HCT116 (cell line): ENCODE results near the gene ESRRB. TPM values are rescaled to one million over a fixed set of nuclear protein-coding genes. Genes with fewer than 3 reads are reported as not detected.

ENCODE experiments used
- ATAC-seq: fragments of 200-7000 bp; cut with Tn5 transposase; 2 replicates; pipeline ENCODE4 v1.9.1; 2020; ENCODE audit warnings: mild to moderate bottlenecking, moderate library complexity
- BruUV-seq: library from RNA; stranded (reverse); fragments of 400-500 nt; replicated peaks from 2 replicates; lab custom pipeline; 2021; lab: Mats Ljungman, UMichigan
- CTCF ChIA-PET: fragments of 300-600 bp; sonication (Branson Sonifier 250); formaldehyde crosslinking; loops from one replicate; lab custom pipeline; 2021; ENCODE audit warnings: antibody characterized with exemption; lab: Charles Lee
- POLR2A ChIA-PET: fragments of 300-600, 350-600 bp; sonication (Branson Sonifier 250); formaldehyde crosslinking; loops from one replicate; lab custom pipeline; 2021; ENCODE audit warnings: antibody characterized with exemption; lab: Charles Lee
- RAD21 ChIA-PET, 2 experiments: fragments of 300-600 bp; sonication (Branson Sonifier 250); formaldehyde crosslinking; loops; one replicate each; lab custom pipeline; 2023; ENCODE audit warnings: low total read pairs in 2 of 2; ENCODE audit not compliant: uncharacterized antibody in 2 of 2, unreplicated experiment in 2 of 2, low non-redundant PET in 1 of 2; lab: Charles Lee
- DNase-seq: peaks from one replicate; pipeline ENCODE4 v3.0.0-alpha.2; 2010; ENCODE audit warnings: low read depth, low spot score
- H2AFZ ChIP-seq: fragments of 200-600 bp; shearing (Covaris generic), sonication (generic); 2 replicates; pipeline ENCODE4 v1.6.1; 2017; ENCODE audit warnings: low read depth, mixed run types, mixed read lengths, antibody characterized with exemption, low read length; ENCODE audit not compliant: poor library complexity, severe bottlenecking
- H3K27ac ChIP-seq: 2 replicates; pipeline ENCODE4 v1.5.1; 2012; ENCODE audit warnings: low read depth, low read length
- H3K27me3 ChIP-seq: fragments of 200-600 bp; sonication (generic); 2 replicates; pipeline ENCODE4 v1.6.1; 2016; ENCODE audit warnings: mixed run types, low read length, mixed read lengths; ENCODE audit not compliant: insufficient read depth
- H3K36me3 ChIP-seq, 2 experiments: fragments of 200-500 bp in 1 of 2; fragments of 200-600 bp in 1 of 2; sonication (Bioruptor generic) in 1 of 2; sonication (generic) in 1 of 2; 2 replicates each; pipeline versions ENCODE4 v1.5.1 to v1.6.1; 2014 to 2016; ENCODE audit warnings: low read length in 2 of 2, inconsistent platforms in 1 of 2, mixed read lengths in 1 of 2, mixed run types in 1 of 2; ENCODE audit not compliant: insufficient read depth in 2 of 2, control insufficient read depth in 1 of 2
- H3K4me1 ChIP-seq, 2 experiments: fragments of 200-600 bp in 1 of 2; sonication (generic) in 1 of 2; 2 replicates each; pipeline versions ENCODE4 v1.5.1 to v1.6.1; 2012 to 2017; ENCODE audit warnings: low read length in 2 of 2, inconsistent platforms in 1 of 2, mild to moderate bottlenecking in 1 of 2, mixed read lengths in 1 of 2, mixed run types in 1 of 2, moderate library complexity in 1 of 2; ENCODE audit not compliant: insufficient read depth in 2 of 2, control insufficient read depth in 1 of 2
- H3K4me2 ChIP-seq: fragments of 200-600 bp; sonication (generic); 2 replicates; pipeline ENCODE4 v1.6.1; 2017; ENCODE audit warnings: mixed run types, low read length, mixed read lengths
- H3K4me3 ChIP-seq, 2 experiments: fragments of 200-600 bp in 1 of 2; sonication (generic) in 1 of 2; replicated peaks in 1 of 2; 2 replicates each; pipeline ENCODE4 v1.5.1; 2011 to 2016; ENCODE audit warnings: low read length in 2 of 2, control low read depth in 1 of 2, low read depth in 1 of 2, mild to moderate bottlenecking in 1 of 2, mixed read lengths in 1 of 2, mixed run types in 1 of 2
- H3K79me2 ChIP-seq: fragments of 200-600 bp; sonication (generic); 2 replicates; pipeline ENCODE4 v1.6.1; 2017; ENCODE audit warnings: mild to moderate bottlenecking, mixed run types, low read length, moderate library complexity, mixed read lengths; ENCODE audit not compliant: insufficient read depth
- H3K9ac ChIP-seq: fragments of 200-600 bp; sonication (generic); 2 replicates; pipeline ENCODE4 v1.6.1; 2016; ENCODE audit warnings: low read length, mixed read lengths
- H3K9me2 ChIP-seq: fragments of 200-600 bp; sonication (generic), shearing (Covaris generic); 2 replicates; pipeline ENCODE4 v1.6.1; 2017; ENCODE audit warnings: mixed run types, mild to moderate bottlenecking, moderate library complexity; ENCODE audit not compliant: insufficient read depth
- H3K9me3 ChIP-seq, 2 experiments: fragments of 200-500 bp in 1 of 2; fragments of 200-600 bp in 1 of 2; sonication (Bioruptor generic) in 1 of 2; sonication (generic) in 1 of 2; 2 replicates each; pipeline ENCODE4 v1.6.1; 2014 to 2017; ENCODE audit warnings: low read length in 2 of 2, mixed read lengths in 2 of 2, inconsistent platforms in 1 of 2, low read depth in 1 of 2, mild to moderate bottlenecking in 1 of 2, mixed run types in 1 of 2, moderate library complexity in 1 of 2; ENCODE audit not compliant: control insufficient read depth in 1 of 2, insufficient read depth in 1 of 2
- H4K20me1 ChIP-seq: fragments of 200-600 bp; sonication (generic), shearing (Covaris generic); 2 replicates; pipeline ENCODE4 v1.6.1; 2017; ENCODE audit warnings: mixed run types, mild to moderate bottlenecking, moderate library complexity; ENCODE audit not compliant: insufficient read depth
- EGR1 ChIP-seq: IDR thresholded peaks from 2 replicates; pipeline ENCODE4 v1.6.1; 2012; ENCODE audit warnings: low read depth
- FOSL1 ChIP-seq: IDR thresholded peaks from 2 replicates; pipeline ENCODE4 v1.6.1; 2012; ENCODE audit warnings: low read depth
- POLR2A ChIP-seq: IDR thresholded peaks from 2 replicates; pipeline ENCODE4 v1.7.0; 2011; ENCODE audit warnings: borderline replicate concordance; ENCODE audit not compliant: insufficient read depth, insufficient read length; ENCODE audit errors: extremely low read depth
- POLR2AphosphoS5 ChIP-seq: IDR thresholded peaks from 2 replicates; pipeline ENCODE4 v1.6.1; 2011; ENCODE audit warnings: mild to moderate bottlenecking, low read depth, low read length, moderate library complexity
- REST ChIP-seq: IDR thresholded peaks from 2 replicates; pipeline ENCODE4 v1.6.1; 2012; ENCODE audit warnings: low read depth
- SIN3A ChIP-seq: IDR thresholded peaks from 2 replicates; pipeline ENCODE4 v1.6.1; 2012; ENCODE audit warnings: low read depth
- SP1 ChIP-seq: IDR thresholded peaks from 2 replicates; pipeline ENCODE4 v1.6.1; 2012; ENCODE audit warnings: low read depth
- YY1 ChIP-seq: IDR thresholded peaks from 2 replicates; pipeline ENCODE4 v1.6.1; 2011; ENCODE audit warnings: low read length, low read depth, moderate library complexity, mild to moderate bottlenecking; ENCODE audit not compliant: insufficient replicate concordance; ENCODE audit errors: extremely low read depth
- intact Hi-C: fragments of 100-400 bp; cut with micrococcal nuclease; formaldehyde crosslinking; loops from 2 replicates; pipeline ENCODE4 v1.10.0; 2022
- total RNA-seq: library from RNA; stranded (reverse); gene quantifications from one replicate; pipeline ENCODE4 v1.2.1, GENCODE V29; 2021; ENCODE audit not compliant: unreplicated experiment
- TF ChIP-seq, protein P1 (sequence below): IDR thresholded peaks from 2 replicates; pipeline ENCODE4 v1.6.1; 2012

ESRRB gene
- total RNA-seq, 1 experiment from 2014 or later, result 1.9 TPM

DNA sequence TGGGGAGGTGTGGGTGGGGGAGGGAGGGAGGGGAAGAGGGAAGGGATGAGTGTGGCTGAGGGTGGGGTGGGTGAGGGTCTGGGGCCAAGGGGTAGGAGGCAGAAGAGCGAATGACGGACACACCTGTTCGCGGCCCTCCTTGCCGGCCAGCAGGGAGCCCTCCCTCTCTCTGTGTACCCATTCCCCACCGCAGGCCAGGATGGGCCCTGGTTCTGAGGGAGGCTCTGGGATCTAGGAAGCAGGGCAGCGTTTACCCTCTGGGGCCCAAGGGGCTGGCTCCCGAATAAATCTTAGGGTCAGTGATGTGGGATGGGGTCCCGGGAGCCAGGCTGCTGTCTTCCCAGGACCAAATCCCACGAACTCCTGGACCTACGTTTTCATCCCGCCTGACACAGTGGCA, 46.0 kb upstream of the ESRRB start:
- ATAC-seq (no peak), DNase-seq (no peak)
- H2AFZ ChIP-seq, result no peak overlapping the region
- H3K36me3 ChIP-seq, result no peaks in the 10 kb centered on the region
- H3K79me2 ChIP-seq, result no peaks in the 10 kb centered on the region
- H3K9me2 ChIP-seq, result no peaks in the 10 kb centered on the region
- H4K20me1 ChIP-seq, result no peaks in the 10 kb centered on the region
- RAD21 ChIA-PET, result no interaction called here
- H3K9me3 ChIP-seq, result no peaks in the 10 kb centered on the region
- no peak overlapping the region for H3K9ac ChIP-seq
- no peaks in the 10 kb centered on the region for H3K4me1 ChIP-seq
- intact Hi-C loops, result no loop called here
- no peak overlapping the region for H3K27ac ChIP-seq
- POLR2A ChIA-PET, result no interaction called here
- BruUV-seq, result no TSS peak
- CTCF ChIA-PET, result no interaction called here
- H3K27me3 ChIP-seq, result no peaks in the 10 kb centered on the region
- H3K4me3 ChIP-seq, result no peak overlapping the region
- H3K4me2 ChIP-seq, result no peak overlapping the region
- TF ChIP-seq POLR2AphosphoS5 (no peak), REST (no peak), EGR1 (no peak), YY1 (no peak), SP1 (no peak), POLR2A (no peak), SIN3A (no peak), FOSL1 (no peak)
- TF ChIP-seq, protein P1, sequence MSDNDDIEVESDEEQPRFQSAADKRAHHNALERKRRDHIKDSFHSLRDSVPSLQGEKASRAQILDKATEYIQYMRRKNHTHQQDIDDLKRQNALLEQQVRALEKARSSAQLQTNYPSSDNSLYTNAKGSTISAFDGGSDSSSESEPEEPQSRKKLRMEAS, result no peak
- TF ChIP-seq, all 23 proteins: peak for 0
